ENCODE data around the gene GSX2. TPM values are rescaled to one million over a fixed set of nuclear protein-coding genes. Genes with fewer than 3 reads are reported as not detected.
"Not testable (repeated sequence)": the region's sequence is repeated elsewhere in the genome, so short reads cannot be mapped to it uniquely, and the experiment has no call there.

GSX2 gene
- total RNA-seq, 1 donor from 2014 or later, result not detected

DNA sequence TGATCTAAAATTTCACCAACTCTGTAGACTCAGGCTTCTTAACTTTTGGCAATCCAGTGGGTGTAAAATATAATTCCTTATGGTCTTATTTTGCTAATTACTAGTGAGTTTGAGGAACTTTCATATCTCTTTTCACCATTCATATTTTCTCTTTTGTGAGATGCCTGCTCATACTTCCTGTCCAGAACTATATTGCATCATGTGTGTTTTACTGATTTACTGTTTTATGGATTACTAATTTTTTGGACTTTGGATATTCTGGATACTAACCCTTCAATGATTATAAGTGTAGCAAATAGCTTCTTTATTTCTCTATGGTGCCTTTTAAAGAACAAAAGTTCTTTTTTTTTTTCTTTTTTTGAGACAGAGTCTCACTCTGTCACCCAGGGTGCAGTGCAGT is 20.6 kb downstream of the GSX2 start:
- H3K4me3 Mint-ChIP-seq, result no peak overlapping the region
- TF ChIP-seq, protein P1, sequence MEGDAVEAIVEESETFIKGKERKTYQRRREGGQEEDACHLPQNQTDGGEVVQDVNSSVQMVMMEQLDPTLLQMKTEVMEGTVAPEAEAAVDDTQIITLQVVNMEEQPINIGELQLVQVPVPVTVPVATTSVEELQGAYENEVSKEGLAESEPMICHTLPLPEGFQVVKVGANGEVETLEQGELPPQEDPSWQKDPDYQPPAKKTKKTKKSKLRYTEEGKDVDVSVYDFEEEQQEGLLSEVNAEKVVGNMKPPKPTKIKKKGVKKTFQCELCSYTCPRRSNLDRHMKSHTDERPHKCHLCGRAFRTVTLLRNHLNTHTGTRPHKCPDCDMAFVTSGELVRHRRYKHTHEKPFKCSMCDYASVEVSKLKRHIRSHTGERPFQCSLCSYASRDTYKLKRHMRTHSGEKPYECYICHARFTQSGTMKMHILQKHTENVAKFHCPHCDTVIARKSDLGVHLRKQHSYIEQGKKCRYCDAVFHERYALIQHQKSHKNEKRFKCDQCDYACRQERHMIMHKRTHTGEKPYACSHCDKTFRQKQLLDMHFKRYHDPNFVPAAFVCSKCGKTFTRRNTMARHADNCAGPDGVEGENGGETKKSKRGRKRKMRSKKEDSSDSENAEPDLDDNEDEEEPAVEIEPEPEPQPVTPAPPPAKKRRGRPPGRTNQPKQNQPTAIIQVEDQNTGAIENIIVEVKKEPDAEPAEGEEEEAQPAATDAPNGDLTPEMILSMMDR (conservative IDR thresholded peaks at IDR 0.05), result no peak
- no peak overlapping the region for H3K27ac Mint-ChIP-seq (ENCODE audit: unreplicated experiment)
- DNase-seq (ENCODE audit: low read depth, low spot score), result no peak
- H3K4me1 Mint-ChIP-seq, result no peaks in the 10 kb centered on the region
- peaks cover 3% of the 10 kb centered on the region for H3K36me3 Mint-ChIP-seq (ENCODE audit: low read depth)
- no peaks in the 10 kb centered on the region for H3K9me3 Mint-ChIP-seq
- H3K27me3 Mint-ChIP-seq (ENCODE audit: low read depth), result peaks cover 13% of the 10 kb centered on the region

DNA sequence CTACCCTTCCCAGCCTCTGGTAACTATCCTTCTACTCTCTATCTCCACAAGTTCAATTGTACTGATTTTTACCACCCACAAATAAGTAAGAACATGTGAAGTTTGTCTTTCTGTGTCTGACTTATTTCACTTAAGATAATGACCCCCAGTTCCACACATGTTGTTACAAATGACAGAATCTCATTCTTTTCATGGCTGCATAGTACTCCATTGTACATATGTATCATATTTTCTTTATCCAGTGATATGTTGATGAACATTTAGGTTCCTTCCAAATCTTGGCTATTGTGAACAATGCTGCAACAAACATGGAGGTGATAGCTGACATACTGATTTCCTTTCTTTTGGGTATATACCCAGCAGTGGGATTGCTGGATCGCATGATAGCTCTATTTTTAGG is 27.7 kb downstream of the GSX2 start:
- Mint-ChIP-seq H3K4me1 (no peaks in the 10 kb centered on the region), H3K36me3 (ENCODE audit: low read depth) (peaks cover 18% of the 10 kb centered on the region), H3K9me3 (peaks cover 26% of the 10 kb centered on the region), H3K27me3 (ENCODE audit: low read depth) (peaks cover 7% of the 10 kb centered on the region), H3K27ac (ENCODE audit: unreplicated experiment) (no peak overlapping the region), H3K4me3 (no peak overlapping the region)
- no peak for DNase-seq (ENCODE audit: low read depth, low spot score)
- TF ChIP-seq, protein P1 (conservative IDR thresholded peaks at IDR 0.05), result no peak

DNA sequence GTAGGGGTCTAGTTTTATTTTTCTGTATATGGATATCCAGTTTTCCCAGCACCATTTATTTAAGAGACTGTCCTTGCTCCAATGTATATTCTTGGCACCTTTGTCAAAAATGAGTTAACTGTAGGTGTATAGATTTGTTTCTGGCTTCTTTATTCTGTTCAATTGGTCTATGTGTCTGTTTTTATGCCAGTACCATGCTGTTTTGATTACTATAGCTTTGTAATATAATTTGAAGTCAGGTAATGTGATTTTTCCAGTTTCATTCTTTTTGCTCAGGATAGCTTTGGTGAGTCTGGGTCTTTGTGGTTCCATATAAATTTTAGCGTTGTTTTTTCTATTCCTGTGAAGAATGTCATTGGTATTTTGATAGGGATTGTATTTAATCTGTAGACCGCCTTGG is 28.7 kb downstream of the GSX2 start:
- peaks cover 18% of the 10 kb centered on the region for H3K36me3 Mint-ChIP-seq (ENCODE audit: low read depth)
- not testable (repeated sequence) for H3K4me1 Mint-ChIP-seq; DNase-seq (ENCODE audit: low read depth, low spot score); H3K4me3 Mint-ChIP-seq; H3K27me3 Mint-ChIP-seq (ENCODE audit: low read depth); H3K27ac Mint-ChIP-seq (ENCODE audit: unreplicated experiment)
- H3K9me3 Mint-ChIP-seq, result peaks cover 26% of the 10 kb centered on the region

DNA sequence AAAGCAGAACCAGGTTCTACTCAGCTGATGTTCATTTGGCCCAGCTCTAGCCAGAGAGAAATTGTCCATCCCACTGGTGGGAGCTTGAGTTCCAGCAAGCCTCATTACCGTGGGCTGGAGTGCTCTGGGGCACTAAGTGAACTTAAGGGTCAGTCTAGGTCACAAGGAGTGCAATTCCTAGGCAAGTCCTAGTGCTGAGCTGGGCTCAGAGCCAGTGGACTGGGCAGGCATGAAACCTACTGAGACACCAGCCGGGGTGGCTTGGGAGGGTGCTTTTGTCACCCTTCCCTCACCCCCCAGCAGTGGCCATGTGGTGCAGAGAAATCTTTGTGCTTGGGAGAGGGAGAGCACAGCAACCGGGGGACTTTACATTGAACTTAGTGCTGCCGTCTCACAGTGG is 39.4 kb downstream of the GSX2 start:
- peak overlapping the region; percentile 70 for H3K27ac Mint-ChIP-seq (ENCODE audit: unreplicated experiment)
- no peak overlapping the region for H3K4me3 Mint-ChIP-seq
- H3K27me3 Mint-ChIP-seq (ENCODE audit: low read depth), result no peaks in the 10 kb centered on the region
- DNase-seq (ENCODE audit: low read depth, low spot score), result no peak
- no peaks in the 10 kb centered on the region for H3K36me3 Mint-ChIP-seq (ENCODE audit: low read depth)
- H3K9me3 Mint-ChIP-seq, result no peaks in the 10 kb centered on the region
- no peaks in the 10 kb centered on the region for H3K4me1 Mint-ChIP-seq
- TF ChIP-seq, protein P1 (conservative IDR thresholded peaks at IDR 0.05), result no peak

DNA sequence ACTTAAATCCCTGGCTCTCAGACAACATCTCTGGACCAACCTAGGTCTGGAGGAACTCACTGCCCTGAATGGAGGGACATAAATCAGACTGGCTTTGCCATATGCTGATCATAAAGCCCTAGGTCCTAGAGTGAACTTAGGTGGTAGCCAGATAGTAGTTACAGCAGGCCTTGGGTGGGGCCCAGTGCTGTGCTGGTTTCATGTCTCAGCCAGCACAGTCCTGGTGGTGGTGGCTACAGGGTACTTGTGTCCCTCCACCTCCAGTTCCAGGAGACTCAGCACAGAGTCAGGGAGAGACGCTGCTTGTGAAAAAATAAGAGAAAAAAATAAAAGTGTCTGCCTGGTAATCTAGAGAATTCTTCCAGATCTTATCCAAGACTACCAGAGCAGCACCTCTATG is 40.3 kb downstream of the GSX2 start:
- Mint-ChIP-seq H3K27me3 (ENCODE audit: low read depth) (no peaks in the 10 kb centered on the region), H3K4me3 (no peak overlapping the region), H3K27ac (ENCODE audit: unreplicated experiment) (no peak overlapping the region), H3K9me3 (no peaks in the 10 kb centered on the region), H3K36me3 (ENCODE audit: low read depth) (no peaks in the 10 kb centered on the region), H3K4me1 (no peaks in the 10 kb centered on the region)
- DNase-seq (ENCODE audit: low read depth, low spot score), result no peak
- TF ChIP-seq, protein P1 (conservative IDR thresholded peaks at IDR 0.05), result no peak

DNA sequence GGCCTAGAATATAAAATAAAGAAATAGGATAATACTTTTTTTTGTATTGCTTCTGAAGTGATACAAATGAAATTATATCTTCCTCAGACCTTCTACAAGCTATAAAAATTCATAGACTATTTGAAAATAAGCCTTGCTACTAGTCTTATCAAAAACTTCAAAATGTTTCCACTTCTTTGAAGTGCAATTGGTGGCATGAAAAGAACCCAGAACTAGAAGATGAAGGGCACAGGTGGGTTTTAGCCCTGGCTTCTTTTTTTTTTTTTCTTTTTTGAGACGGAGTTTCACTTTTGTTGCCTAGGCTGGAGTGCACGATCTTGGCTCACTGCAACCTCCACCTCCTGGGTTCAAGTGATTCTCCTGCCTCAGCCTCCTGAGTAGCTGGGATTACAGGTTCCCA is 44.2 kb downstream of the GSX2 start:
- peaks cover 2% of the 10 kb centered on the region for H3K9me3 Mint-ChIP-seq
- DNase-seq (ENCODE audit: low read depth, low spot score), result no peak
- H3K27me3 Mint-ChIP-seq (ENCODE audit: low read depth), result no peaks in the 10 kb centered on the region
- no peaks in the 10 kb centered on the region for H3K4me1 Mint-ChIP-seq
- H3K4me3 Mint-ChIP-seq, result no peak overlapping the region
- TF ChIP-seq, protein P1 (conservative IDR thresholded peaks at IDR 0.05), result no peak
- H3K27ac Mint-ChIP-seq (ENCODE audit: unreplicated experiment), result no peak overlapping the region
- no peaks in the 10 kb centered on the region for H3K36me3 Mint-ChIP-seq (ENCODE audit: low read depth)

Measured in neural crest cell (in vitro differentiated cells).